ENCODE results near the gene ERVMER34-1.

DNA sequence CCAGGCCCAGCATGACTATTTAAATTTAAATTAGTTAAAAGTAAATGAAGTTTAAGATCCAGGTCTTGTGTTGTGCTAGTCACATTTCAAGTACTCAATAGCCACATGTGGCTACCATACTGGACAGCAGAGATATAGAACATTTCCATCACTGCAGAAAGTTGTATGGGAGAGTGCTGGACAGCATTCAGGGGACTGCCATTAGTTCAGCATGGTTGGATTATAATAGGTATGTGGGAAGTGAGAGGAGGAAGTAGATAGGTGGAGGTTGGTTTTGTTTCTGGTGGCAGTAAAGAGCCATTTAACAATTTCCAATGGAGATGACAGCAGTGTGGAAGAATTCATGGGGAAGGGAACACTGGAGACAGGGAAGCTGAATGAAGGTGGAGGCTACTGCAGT lies 42.1 kb downstream of the ERVMER34-1 start:
- no peak for TF ChIP-seq POLR2AphosphoS5 (IDR thresholded peaks at IDR 0.05)
- TF ChIP-seq, protein P1, sequence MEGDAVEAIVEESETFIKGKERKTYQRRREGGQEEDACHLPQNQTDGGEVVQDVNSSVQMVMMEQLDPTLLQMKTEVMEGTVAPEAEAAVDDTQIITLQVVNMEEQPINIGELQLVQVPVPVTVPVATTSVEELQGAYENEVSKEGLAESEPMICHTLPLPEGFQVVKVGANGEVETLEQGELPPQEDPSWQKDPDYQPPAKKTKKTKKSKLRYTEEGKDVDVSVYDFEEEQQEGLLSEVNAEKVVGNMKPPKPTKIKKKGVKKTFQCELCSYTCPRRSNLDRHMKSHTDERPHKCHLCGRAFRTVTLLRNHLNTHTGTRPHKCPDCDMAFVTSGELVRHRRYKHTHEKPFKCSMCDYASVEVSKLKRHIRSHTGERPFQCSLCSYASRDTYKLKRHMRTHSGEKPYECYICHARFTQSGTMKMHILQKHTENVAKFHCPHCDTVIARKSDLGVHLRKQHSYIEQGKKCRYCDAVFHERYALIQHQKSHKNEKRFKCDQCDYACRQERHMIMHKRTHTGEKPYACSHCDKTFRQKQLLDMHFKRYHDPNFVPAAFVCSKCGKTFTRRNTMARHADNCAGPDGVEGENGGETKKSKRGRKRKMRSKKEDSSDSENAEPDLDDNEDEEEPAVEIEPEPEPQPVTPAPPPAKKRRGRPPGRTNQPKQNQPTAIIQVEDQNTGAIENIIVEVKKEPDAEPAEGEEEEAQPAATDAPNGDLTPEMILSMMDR (IDR thresholded peaks at IDR 0.05), result no peak
